GM21619 (cell line): ENCODE measurements around the gene LGR6.
"Not testable (repeated sequence)": the region's sequence is repeated elsewhere in the genome, so short reads cannot be mapped to it uniquely, and the experiment has no call there.

Source experiments
- ATAC-seq: cut with Tn5 transposase; IDR thresholded peaks from one replicate; pipeline ENCODE4 v1.9.1; 2021; ENCODE audit not compliant: unreplicated experiment

Gene LGR6

GRCh38 chr1:202311875-202312635 lies 118.5 kb downstream of the LGR6 start:
- ATAC-seq: no peak

DNA sequence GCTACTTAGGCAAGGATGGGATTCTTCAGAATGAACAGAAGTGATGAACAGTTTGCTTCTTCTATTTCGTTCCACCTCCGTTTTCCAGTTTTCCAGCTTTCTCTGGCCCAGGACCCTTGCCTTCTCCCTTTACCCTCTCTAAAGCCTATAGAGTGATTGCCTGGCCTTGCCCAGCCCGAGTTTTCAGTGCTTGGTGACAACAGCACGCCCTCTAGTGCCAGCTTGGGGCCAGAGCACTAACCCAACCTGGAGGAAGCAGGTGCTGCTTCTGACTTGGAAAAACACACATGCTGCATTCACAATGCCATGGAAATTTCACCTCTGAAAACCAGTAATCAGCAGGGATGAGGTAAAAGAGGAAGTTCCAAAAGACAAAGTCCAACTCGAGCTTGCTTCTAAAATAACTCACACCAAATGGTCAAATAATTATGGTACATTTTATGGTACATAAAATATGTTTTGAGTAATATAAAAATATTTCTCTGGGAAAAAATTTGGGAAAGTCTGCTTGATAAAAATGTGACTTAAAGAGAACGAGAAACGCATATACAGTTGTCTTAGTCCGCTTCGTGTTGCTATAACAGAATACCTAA lies 122.1 kb downstream of the LGR6 start:
- peak; percentile 50 for ATAC-seq

DNA sequence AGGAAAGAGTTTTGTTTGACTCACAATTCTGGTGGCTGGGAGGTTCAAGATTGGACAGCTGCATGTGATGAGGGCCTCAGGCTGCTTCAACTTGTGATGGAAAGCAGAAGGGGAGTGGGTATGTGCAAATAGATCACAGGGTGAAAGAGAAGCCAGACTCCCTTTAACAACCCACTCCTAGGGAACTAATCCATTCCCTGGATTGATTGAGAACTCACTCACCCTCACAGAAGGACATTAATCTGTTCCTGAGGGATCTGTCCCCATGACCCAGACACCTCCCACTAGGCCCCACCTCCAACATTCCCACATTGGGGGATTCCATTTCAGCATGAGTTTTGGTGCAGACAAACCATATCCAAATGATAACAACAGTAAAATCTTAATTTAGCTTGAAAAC lies 122.6 kb downstream of the LGR6 start:
- ATAC-seq: no peak

- no peak for ATAC-seq
These were observed 124.6 kb downstream of the LGR6 start for GRCh38 chr1:202317941-202318925.

DNA sequence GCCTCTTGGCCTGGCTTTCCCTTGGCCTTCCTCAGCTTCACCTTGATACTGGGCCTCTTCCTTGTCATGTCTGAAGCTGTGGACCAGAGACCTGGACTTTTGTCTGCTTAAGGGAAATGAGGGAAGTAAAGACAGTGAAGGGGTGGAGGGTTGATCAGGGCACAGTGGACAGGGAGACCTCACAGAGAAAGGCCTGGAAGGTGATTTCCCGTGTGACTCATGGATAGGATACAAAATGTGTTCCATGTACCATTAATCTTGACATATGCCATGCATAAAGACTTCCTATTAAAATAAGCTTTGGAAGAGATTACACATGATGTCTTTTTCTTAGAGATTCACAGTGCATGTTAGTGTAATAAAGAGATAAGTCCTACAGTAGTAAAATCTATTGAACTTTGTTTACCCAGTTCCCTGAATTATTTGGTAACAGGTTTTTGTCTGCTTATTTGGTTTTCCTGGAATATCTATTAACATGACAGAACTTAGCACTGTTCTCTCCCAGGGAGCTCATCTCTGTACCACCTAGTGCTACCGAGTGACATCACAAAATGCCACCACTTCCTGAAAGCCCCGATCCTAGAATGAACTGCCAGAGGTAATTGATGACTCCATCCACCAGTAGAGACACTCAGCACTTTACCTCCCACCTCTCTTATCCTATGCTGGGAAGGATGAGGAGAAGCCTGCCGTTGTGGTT lies 125.9 kb downstream of the LGR6 start:
- no peak for ATAC-seq

- ATAC-seq: no peak
These were observed 126.4 kb downstream of the LGR6 start for GRCh38 chr1:202320081-202320405.

DNA sequence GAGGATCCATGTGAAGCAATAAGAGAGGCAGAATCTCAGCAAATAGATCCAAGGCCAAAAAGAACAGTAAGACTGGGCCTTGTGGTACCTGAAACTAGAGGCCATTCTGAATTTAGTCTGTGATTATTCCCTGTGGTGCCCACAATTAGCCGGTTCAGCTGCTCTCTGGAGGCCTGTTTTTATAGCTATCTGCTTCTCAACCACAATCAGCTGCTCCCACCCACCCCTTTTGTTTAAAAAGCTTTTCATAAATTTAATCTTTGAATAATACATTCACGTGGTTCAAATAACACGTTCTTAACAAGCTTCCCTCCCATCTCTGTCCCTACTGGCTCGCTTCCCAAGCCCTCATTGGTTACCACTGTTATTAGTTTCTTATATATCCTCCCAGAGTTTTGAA lies 130.1 kb downstream of the LGR6 start:
- ATAC-seq: no peak

DNA sequence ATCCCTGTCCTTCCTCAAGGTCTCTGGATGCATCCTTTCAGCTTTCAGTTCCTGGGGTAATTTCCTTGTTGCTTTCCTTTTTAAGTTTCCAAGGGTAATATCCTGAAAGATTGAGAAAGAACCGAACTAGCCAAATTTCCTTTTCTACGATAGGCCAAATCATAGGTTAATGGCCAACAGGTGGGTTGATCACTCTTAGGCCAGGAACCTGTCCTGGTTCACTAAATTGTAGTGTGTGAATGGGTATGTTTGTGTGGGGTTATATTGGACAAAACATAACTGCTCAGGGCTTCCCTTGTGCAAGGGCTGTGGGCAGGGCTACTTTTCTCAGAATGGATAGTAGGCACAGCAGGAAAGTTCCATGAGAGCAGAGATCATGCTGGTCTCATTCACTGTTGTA lies 131.0 kb downstream of the LGR6 start:
- no peak for ATAC-seq

GRCh38 chr1:202329891-202330290 lies 136.3 kb downstream of the LGR6 start:
- ATAC-seq: no peak

DNA sequence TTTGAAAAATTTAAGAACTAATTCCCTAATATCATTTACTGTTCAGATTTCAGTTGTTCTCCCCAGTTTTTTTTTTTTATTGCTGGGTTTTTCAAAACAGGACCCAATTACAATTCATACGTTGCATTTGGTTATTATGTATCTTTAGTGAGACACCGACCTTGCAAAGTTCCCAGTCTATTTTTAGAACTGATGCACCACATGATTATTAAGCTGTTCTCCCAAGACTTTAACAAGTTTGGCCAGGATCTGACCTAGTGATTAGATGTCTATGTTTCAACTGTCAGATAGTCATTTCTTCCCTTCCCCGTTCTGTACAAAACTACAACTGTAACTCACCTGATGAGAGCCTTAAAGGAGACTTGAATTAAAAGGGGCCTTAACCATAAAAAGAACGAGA lies 140.3 kb downstream of the LGR6 start:
- no peak for ATAC-seq

DNA sequence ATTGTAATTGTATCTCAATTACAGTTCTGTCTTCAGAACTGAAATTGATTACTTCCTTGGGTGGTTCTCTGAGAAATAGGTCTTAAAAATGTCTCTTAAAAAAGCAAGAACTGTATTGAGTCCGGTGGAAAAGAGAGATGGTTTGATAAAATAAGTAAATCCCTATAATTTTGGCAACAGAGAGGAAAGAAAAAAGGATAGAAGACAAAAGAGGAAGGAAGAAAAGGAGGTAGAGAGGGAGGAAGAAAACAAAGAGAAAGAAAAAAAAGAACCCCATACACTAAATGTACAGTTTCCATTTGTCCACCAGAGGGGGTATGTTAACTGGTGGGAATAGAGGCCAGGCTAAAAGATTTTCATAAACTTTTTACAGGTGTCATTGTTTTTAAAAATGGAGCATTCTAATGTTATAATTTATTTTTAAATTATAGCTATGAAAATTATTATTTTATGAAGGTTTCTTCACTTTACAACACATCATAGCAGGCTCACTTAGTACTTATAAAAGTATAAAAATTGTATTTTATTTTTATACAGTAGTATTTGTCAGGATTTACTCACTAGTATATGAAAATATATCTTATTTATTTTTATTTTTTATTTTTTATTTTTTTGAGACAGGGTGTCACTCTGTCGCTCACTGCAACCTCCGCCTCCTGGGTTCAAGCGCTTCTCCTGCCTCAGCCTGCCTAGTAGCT lies 150.2 kb downstream of the LGR6 start:
- no peak for ATAC-seq

GRCh38 chr1:202348005-202348508 lies 154.5 kb downstream of the LGR6 start:
- no peak for ATAC-seq

DNA sequence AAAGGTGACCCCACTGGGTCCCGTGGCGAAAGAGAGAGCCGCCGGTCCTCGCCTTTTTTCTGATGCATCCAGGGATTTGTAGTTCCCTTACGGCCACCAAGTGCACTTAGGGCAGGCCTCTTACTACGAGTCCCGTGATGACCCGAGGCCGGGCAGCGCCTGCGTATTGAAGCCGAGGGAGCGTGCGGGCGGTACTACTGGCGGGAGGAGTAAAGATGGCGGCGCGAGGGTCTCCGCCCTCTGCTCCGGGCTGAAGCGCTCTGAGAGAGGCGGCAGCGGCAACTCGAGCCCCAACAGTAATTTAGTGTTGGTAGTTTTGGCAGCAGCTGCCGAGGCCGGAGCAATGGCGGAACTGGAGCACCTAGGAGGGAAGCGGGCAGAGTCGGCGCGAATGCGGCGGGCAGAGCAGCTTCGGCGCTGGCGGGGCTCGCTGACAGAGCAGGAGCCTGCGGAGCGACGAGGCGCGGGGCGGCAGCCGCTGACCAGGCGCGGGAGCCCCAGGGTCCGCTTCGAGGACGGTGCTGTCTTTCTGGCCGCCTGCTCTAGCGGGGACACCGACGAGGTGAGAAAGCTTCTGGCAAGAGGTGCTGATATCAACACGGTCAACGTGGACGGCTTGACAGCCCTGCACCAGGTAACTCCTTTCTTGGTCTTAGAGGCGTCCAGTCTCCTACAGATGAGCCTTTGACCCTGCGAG lies 155.1 kb downstream of the LGR6 start, which contains the start of gene PPP1R12B:
Gene PPP1R12B, plus strand, starts transcription at position 191 of the 697 bp plus-strand sequence. Its CDS starts 153 bp downstream, at position 344.
- ATAC-seq: peak; percentile 94

GRCh38 chr1:202349206-202349928 lies 155.8 kb downstream of the LGR6 start:
- peak; percentile 0 for ATAC-seq

- ATAC-seq: no peak
These were observed 158.1 kb downstream of the LGR6 start for GRCh38 chr1:202351725-202352124.

DNA sequence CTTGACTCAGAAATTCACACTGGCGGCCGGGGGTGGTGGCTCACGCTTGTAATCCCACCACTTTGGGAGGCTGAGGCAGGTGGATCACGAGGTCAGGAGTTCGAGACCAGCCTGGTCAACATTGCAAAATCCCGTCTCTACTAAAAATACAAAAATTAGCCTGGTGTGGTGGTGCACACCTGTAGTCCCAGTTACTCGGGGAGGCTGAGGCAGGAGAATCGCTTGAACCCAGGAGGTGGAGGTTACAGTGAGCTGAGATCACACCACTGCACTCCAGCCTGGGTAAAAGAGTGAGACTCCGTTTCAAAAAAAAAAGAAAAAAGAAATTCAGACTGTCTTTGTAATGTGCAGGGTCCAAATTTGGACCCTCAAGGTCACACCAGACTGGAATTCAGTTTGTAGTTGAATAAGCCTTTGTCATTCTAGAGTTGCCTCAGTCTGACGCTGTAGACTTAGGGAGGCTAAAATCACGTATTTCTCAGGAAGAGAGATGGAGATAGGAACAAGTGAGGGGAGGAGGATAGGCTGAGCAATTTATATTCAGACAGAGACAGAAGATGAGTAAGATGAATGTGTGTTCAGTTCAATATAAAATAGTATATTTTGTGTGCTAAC lies 159.1 kb downstream of the LGR6 start:
- ATAC-seq: not testable (repeated sequence)

DNA sequence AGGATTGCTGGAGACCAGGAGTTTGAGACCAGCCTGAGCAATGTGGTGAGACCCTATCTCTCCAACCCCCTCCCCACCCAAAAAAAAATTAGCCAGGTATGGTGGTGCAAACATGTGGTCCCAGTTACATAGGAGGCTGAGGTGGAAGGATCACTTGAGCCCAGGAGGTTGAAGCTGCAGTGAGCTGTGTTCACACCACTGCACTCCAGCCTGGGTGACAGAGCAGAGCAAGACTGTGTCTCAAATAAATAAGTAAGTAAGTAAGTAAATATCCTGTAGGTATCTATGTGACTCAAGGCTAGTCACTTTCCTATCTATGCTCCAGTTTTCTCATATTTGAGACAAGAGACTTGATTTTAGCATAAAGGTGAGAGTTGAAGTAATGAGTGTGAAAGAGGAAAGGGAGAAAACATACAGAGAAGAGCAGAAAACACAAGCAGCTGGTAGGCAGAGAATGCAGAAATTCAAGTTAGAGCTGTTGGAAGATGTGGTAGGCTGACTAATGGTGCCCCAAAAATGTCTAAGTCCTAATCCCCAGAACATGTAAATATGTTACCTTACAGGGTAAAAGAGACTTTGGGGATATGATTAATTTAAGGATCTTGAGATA lies 162.4 kb downstream of the LGR6 start:
- no peak for ATAC-seq

GRCh38 chr1:202357506-202357905 lies 163.9 kb downstream of the LGR6 start:
- no peak for ATAC-seq
